IPS-NIHi11 (cell line): ENCODE data around the gene AGMO.

Source experiments
- DNase-seq: peaks from one replicate; pipeline ENCODE4 v3.0.0; 2012; ENCODE audit warnings: mixed read lengths, low spot score

AGMO gene

GRCh38 chr7:15561835-15562234, at the start of gene AGMO:
AGMO (minus strand) TSS chr7:15562015.
- DNase-seq, result no peak

GRCh38 chr7:15610503-15610902, 48.7 kb upstream of the AGMO start:
- DNase-seq, result no peak

DNA sequence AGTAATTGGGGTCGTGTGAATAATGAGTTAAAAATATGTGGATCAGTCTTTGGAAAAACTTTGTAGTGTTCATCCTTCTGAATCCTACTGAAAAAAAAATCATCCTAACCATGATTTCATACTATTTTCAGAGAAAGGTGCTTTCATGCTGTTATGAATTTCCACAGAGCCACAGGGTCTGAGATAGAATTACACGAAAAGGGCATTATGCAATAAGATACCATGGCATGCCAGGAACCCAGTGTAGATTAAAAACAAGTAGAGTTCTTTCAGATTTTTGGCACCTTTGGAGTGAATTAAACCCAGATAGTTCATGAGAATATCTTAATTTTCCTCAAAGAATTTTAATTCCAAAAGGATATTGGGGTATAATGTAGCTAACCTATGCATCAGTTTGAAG, 47.5 kb upstream of the AGMO start:
- no peak for DNase-seq

- no peak for DNase-seq
These were observed 45.9 kb upstream of the AGMO start for GRCh38 chr7:15607529-15608210.

- DNase-seq, result no peak
These were observed 44.7 kb upstream of the AGMO start for GRCh38 chr7:15606561-15606960.

DNA sequence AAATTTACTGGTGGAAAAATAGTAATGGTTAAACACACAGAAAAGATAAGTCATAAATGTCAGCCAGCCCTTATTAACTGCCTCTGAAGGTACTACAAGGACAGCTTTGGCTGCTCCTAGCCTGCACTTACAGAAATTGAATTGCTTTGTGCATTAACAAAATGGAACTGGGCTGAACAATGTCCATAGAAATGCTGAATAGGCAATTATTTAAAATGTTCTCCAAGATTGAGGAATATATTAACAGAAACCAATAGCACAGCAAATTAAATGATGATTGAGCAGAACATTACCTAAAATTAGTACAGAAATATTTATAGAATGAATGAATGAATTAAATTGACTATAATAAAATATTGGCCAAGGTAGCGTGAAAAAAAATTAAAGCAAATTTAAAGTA, 42.4 kb upstream of the AGMO start:
- no peak for DNase-seq

GRCh38 chr7:15603124-15603523, 41.3 kb upstream of the AGMO start:
- DNase-seq, result no peak

DNA sequence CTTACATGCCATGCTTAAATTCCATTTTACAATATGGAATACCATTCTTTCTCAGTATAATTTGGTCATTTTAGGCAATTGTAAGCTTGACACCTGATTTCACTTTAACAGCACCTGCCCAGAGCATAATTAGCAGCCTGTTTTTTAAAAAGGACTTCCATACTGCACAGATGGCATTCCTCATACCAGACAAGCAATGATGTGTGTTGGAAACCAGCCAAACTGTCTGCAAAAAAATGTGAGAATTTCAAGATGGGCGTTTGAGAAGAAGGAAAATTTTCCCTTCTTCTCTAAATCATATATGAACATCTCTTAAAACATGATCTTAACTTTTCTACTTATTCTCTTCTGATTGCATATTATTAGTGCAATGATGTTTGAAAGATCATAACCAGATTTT, 40.4 kb upstream of the AGMO start:
- no peak for DNase-seq

DNA sequence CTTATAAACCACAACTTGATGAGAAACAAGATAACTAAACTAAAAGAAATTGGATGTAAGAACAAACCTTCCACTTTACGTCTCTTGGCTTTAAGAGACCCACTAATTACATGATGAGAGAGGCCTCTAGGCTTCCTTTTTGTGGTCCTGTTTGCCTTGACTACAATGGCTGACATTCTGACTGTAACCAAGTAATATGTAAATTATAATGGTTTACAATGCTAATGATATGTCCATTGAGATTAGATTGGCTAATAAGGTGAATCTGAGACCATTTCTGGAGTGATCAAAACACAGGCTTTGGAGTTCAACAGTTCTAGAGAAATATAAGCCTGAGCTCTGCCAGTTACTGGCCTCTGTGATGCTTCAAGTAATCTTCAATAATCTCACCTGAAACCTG, 39.4 kb upstream of the AGMO start:
- DNase-seq, result no peak

GRCh38 chr7:15600298-15600697, 38.5 kb upstream of the AGMO start:
- DNase-seq, result no peak

GRCh38 chr7:15594461-15594860, 32.6 kb upstream of the AGMO start:
- no peak for DNase-seq

- DNase-seq, result no peak
These were observed 31.6 kb upstream of the AGMO start for GRCh38 chr7:15593382-15593781.

GRCh38 chr7:15586266-15586665, 24.5 kb upstream of the AGMO start:
- no peak for DNase-seq

DNA sequence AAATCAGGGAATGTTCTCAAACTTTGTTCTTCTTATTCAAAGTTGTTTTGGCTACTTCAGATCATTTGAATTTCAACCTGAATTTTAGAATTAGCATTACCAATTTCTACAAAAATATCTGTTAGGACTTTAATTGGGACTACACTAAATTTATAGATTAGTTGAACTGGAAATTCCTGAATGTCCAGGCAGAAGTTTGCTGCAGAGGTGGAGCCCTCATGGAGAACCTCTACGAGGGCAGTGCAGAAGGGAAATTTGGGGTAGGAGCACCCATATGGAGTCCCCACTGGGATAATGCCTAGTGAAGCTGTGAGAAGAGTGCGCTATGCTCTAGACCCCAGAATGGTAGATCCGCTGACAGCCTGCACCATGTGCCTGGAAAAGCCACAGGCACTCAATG, 22.8 kb upstream of the AGMO start:
- no peak for DNase-seq

- DNase-seq, result no peak
These were observed 21.0 kb upstream of the AGMO start for GRCh38 chr7:15582773-15583172.

DNA sequence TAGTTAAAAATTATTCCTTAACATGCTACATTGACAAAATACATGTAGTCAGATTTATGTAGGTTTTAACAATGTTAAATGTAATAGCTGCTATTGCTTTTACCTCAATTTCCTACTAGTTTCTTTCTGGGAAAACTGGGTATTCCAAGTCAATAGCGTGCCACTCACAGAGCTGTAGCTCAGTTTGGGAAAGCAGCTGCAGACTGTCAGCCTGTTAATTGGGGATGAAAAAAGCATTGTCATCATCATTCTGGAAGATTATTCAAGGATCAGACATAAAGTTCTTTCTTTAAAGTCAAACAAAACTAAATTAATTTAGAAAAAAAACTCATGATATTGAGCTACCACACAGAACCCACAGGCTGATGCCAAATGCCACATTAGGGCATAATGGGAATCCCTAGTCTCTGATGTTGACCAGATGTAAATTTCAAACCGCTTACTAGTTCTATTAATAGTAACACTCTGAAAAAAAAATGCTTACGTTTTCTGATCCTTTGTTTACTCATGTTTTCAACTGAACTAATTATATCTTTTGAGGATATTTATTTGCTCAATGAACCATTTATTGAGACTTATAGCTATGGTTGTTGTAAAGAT, 19.6 kb upstream of the AGMO start:
- no peak for DNase-seq

DNA sequence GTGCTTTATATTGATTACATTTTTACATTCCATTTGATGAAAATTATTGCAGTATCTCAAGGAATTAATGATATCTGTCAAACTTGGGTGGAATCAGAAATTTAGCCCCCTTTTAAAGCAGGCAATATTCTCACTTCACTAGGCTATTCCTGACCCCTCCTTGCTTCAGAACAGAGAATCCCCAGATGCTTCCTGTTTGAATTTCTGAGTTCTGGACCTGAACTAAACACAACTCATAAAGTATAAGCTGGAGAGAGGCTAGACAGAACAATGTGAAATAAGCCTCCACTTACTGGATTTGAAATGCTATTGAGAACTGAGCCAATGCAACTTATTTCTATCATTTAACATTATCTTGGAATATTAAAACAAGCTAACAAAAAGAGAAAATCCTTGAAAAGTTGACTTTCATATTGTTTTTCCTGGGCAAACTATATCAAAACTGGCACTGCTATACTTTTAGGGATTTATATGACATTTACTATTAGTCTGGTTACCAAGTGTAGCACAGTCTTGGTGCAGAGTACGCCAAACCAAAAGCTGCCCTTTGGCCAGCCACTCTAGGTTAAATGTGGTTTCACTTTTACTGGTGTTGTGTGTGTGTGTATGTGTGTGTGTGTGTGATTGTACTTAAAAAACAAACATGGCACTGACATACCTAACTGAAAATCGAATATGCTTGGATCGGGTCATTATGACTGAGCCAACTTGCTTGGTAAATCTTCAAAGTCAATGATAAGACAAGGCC, 19.0 kb upstream of the AGMO start:
- no peak for DNase-seq

DNA sequence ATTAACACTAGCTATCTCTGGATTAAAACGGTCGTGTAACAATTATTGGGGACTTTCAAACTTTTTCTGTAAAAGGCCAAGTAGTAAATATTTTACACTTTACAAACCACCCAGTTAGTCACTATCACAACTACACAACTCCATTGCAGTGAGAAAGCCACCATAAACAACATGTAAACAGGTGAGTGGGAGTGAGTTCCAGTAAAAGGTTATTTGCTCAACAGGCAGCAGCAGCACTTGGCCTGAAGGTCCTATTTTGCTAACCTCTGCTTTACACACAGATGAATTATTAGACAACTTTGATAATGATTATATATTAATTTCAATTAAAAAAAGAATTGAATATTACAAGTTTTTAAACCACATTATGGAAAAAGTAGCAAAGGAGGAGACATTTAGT, 15.8 kb upstream of the AGMO start:
- no peak for DNase-seq

- no peak for DNase-seq
These were observed 9.6 kb upstream of the AGMO start for GRCh38 chr7:15571301-15571878.

- DNase-seq, result no peak
These were observed 5.8 kb upstream of the AGMO start for GRCh38 chr7:15567652-15568051.

- no peak for DNase-seq
These were observed 5.2 kb upstream of the AGMO start for GRCh38 chr7:15567036-15567435.

- no peak for DNase-seq
These were observed 4.7 kb upstream of the AGMO start for GRCh38 chr7:15566476-15566875.

DNA sequence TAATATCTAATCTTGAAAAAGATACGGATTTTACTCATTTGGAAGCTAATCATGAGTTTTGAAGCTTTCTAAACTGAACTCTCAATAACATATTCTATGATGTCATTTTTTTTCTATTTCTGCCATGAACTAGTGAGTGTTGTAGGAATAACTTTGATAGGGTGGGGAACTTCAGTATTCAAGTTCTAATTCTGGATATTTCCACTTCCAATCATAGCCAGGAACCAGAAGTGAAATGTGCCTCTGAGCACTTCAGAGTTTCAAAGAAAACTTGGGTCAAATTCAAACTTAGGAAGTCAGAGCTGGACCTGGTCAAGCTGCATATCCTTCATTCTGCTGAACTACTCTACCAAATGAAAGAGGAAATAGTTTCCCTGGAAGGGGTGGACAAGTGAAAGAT, 847 bp downstream of the AGMO start:
- DNase-seq, result no peak
